GM21576 (cell line): ENCODE data around the gene RNF125.

Experiments
- ATAC-seq: cut with Tn5 transposase; IDR thresholded peaks from one replicate; pipeline ENCODE4 v1.9.1; 2021; ENCODE audit warnings: mild to moderate bottlenecking, moderate library complexity; ENCODE audit not compliant: unreplicated experiment

RNF125 gene

DNA sequence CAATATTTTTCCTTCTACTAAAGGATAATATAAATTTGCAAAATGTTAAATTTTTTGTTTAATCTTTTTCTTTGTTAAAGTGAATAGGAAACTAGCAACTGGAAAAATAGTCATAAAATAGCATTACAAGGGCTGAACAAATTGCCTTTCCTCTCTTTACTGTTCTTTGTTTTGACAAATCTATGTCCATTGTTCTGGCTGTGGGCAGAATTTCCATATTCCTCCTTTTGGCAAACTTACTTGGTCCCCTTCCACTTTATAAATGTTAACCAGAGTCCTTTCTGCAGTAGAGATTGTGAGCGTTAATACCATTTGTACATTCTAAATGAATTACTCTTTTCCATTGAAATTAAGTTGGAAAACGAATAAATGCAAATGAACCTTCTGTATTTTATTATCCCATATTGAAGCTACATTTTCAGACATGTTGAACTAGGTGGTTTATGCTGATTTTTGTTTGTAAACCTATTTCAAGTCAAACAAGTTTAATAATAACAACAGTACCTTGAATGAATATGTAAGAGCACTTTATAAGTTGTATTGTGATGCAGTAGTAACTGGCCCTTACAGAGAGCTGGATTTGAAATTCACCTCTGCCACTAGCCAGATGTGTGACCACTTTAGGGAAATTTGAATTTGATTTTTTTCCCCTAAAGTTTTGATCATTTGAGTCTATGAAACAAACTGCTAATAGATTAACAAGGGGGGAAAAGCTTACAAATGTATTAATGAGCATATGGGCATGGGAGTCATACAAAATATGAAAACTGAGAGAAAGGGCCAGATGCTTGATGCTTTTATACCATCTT lies 3.3 kb downstream of the RNF125 start:
- ATAC-seq: no peak

DNA sequence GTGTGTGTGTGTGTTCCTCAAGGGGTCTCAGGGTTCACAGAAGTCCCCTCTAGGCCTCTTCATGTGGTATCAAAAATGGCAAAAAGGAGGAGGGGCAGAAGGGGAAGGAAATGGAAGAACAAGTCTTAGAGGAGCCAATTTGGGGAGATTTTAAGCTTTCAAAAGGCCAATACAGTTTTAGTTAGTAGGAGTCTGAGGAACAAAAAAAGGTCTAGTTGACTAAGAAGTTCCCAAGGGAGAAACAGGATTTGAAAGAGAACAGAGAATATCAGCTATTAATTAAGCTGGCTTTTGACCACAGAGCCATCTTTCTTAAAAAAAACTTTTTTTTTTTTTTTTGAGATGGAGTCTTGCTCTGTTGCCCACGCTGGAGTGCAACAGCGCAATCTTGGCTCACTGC lies 7.1 kb downstream of the RNF125 start:
- ATAC-seq: no peak

DNA sequence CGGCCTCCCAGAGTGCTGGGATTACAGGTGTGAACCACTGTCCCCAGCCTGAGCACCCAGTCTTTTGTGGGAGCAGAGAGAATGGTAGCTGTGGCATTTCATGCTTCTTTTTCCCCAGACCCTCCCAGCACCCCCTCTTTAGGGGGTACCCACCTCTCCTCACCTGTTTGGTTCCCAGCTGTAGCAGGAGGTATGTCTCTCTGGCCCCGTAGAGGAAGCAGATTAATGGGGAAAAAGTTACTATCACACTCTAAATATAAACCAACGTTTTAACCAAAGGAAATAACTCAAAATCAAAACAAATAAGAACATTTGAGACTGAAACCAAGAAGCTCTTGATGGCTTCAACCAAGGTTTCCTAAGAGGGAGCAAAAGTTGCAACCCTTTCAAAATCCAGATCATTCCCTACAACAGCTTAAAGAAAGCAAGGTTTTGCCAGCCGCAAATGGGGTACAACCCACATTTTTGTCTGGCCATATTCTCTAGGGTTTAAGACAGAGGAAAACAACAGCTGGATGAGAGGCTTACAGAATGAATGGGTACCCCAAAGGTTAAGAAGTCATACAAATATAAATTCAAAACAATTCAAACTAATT lies 8.0 kb downstream of the RNF125 start:
- ATAC-seq: no peak

DNA sequence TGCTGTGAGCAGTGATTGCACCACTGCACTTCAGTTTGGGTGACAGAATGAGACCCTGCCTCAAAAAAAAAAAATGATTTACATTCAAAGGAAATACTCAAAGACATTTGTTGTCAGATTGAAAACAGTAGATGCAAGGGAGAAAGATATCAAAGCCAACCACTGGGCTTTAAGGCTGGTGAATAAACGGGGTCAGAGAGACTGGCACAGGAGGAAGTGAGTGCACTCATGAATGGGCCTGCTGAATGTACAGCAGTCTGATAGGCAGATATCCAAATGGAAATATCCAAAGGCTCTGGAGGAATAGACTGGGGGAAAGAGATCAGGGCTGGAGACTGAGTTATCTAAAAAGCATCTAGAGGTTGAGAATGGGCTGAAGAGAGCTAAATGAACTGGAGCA lies 10.9 kb downstream of the RNF125 start:
- ATAC-seq: no peak

DNA sequence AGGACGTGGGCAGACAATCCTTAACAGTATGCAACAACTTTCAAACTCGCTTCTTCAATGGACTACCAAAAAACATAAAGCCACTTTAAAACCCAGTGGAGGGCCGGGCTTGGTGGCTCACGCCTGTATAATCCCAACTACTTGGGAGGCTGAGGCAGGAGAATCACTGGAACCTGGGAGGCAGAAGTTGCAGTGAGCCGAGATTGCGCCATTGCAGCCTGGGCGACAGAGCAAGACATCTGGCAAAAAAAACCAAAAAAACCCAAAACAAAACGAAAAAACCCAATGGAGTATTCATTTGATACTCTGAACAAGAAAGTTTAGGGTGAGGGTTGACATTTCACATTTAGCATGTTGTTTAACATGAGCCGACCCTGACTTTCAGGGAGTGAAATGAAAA lies 14.0 kb downstream of the RNF125 start:
- no peak for ATAC-seq

DNA sequence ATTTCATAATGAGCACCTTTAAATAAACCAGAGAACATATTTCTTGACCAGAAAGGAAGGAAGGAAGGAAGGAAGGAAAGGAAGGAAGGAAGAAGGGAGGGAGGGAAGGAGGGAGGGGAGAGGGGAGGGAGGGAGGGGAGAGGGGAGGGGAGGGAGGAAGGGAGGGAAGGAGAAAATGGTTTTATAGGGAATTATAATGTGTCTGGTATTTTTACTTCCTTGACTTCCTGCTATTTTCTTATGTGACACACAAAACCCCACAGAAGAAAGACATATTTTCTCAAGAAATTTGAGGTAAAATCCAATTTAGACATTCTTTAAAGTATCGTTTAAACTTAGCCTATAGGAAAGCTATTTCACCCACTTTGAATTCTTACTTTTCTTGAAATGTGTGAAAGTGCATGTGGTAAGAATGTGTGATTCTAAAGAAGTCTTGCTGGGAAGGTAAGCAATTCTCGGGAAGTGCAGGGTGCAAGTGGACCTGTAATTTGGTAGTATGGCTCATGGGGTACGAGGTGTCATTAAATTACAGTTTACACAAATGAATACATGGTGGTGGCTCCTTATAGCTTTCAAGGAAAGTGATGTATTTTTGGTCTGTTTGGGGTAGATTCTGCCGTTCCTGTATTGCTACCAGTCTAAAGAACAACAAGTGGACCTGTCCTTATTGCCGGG lies 18.0 kb downstream of the RNF125 start:
- no peak for ATAC-seq

DNA sequence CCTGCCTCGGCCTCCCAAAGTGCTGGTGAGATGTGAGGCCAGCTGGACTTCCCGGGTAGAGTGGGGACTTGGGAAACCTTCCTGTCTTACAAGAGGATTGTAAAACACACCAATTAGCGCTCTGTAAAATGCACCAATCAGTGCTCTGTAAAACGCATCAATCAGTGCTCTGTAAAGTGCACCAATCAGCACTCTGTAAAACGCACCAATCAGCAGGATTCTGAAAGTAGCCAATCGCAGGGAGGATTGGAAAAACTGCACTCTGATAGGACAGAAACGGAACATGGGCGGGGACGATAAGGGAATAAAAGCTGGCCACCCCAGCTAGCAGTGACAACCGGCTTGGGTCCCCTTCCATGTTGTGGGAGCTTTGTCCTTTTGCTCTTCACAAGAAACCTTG lies 19.0 kb downstream of the RNF125 start:
- ATAC-seq: no peak

DNA sequence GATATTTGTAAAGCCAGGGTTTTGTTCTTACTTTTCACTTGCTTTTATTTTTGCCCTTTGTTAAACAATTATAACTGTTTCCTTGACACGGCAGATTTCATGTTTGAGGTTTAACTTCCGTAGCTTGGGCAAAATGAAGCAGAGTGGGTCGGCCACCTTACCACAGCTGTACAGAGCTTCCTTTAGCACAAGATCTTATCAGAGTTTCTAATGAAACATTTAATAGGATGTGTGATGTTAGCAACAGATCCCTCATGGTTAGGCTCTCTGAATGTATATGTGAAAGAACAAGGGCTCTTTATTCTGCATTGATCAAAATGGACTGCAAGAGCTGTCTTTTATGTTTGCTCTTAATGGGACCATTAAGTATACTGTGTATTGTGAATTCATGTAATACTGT lies 22.3 kb downstream of the RNF125 start:
- peak; percentile 60 for ATAC-seq

DNA sequence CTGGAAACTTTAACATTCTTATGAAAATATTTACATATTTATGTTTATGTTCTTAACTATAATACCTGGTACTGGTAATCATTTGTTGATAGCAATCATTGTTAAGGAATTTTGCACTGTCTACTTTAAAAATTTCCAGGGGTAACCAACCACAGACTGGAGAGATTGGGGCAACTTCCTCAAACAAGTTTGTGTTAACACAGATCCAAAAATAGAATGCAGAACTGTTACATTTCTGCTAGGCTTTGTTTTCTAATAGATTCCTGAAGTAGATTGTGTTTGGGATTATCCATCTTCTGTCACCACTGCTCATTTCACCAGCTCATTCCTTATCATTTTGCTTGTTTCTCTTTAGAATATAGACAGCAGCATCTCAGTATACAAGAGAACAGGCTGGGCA lies 23.7 kb downstream of the RNF125 start:
- ATAC-seq: no peak

DNA sequence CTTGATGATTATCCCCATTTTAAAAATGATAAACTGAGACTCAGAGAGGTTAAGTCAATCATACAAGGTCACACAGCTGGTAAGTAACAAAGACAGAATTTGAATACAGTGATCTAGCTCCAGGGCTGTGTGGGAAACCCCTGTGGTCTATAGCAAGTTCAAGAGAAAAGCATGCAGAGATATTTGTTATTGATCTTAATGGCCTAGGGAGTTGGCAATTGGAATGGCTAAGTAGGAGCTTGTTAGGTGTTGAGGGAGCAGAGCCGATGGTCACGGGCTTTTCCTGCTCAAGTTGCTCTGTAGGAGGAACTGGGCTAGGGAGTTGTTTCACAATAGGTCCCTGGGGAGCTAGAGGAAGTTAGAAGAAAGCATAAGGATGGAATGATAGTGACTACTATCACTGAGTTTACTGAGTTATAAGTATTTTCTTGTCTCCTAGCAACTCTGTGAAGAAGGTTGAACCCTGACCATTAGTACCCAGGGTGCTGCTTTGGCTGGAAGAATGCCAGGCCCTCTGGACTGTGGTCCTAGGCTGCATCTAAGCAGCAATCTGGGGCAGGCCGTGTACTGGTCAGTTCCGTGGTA lies 30.0 kb downstream of the RNF125 start:
- ATAC-seq: peak; percentile 56

DNA sequence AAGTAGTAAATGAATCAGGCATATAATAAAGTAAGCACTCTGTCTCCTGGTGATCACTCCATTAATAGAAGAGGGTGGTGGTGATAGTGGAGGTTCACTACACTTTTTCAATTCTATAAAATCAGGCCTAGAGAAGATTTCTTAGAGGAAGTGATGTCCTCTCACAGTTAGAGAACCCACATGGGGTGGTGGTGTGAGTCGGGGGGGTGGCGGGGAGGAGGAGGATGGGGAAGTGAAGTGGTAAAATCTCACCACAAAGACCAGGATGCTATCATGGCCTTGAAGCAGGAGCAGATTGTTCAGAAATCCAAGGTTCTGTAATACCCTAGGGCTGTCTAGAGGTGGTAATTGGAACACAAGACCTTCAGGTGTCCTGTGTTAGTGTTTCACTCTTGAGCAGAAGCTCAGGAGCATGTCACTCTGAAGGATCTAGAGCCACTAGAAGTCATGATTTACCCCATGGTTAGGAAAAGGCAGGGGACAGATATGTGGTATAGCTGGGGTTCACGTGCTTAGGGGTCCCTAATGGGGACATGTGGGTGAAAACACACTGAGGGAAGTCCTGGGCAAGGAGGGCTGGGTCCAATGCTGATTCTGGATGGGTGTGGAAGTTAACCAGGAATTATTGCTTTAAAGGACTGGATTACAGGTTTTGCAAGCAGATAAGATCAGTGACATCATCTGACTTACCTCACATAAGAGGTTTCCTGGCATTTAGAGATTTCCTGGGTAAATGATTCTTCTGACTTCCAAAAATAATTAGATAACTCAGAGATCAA lies 31.0 kb downstream of the RNF125 start:
- peak; percentile 46 for ATAC-seq

DNA sequence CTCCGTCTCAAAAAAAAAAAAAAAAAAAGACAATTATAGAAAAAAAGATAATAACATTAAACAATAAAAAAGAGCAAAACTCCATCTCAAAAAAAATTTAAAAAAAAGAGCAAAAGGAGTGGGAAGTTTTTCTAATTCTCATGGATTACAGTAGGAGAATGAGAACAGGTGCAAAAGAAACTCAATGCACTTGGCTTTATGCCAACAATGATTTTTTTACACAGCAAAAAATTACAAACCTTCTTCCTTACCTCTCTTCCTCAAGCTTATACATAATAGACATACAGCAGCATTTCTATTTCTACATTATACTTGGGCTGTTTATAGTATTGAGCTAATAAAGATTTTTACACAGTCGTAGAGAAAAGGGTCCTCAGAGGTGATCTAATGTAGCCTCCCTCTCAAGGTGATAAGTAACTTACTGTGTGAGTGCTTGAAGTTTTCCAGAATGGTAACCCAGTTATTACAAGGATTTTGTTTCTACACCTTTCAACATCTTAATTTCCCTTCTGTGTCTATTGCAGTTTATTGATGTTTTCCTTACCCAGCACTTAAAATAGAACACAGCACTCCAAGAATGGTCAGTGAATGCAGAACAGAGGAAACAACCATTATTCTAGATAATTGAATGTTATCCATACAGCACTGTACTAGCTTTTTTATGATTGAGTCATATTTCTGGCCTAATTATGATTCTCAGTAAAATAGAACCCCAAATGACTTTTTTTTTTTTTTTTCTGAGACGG lies 38.2 kb downstream of the RNF125 start:
- no peak for ATAC-seq

DNA sequence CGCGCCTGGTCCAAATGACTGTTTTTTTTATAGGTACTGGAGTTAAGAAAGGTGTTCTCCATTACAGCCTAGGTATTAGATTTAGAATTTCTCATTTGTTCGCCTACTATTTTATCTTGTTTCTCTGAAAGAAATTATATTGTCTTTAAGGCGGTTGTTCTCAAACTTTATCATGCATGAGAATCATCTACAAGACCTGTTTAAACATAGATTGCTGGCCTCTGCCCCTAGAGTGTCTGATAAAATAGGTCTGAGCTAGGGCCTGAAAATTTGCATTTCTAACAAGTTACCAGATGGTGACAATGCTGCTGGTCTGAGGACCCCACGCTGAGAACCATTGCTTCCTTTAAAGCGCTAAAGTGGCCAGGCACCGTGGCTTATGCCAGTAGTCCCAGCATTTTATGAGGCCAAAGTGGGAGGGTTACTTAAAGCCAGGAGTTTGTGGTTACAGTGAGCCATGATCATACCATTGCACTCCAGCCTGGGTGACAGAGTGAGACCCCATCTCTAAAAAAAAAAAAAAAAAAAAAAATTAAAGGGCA lies 39.1 kb downstream of the RNF125 start:
- ATAC-seq: no peak

DNA sequence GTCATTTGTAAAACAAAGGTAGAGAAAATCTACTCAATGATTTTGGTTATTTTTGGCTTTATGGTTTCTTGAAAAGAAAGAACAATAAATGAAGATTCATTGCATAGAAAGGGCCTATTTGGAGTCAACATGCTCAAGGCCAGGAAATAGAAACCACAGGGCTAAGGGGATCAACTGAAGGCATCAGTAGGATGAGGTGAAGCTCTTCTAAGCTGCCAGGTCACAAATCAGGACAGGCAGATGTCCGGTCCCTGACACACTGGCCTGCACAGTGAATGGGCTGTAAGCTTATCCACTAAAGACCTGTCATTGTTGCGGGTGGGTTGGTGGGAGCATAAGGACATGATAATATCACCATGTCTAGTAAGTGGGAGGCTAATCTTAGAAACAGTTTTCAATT lies 41.4 kb downstream of the RNF125 start:
- ATAC-seq: no peak

DNA sequence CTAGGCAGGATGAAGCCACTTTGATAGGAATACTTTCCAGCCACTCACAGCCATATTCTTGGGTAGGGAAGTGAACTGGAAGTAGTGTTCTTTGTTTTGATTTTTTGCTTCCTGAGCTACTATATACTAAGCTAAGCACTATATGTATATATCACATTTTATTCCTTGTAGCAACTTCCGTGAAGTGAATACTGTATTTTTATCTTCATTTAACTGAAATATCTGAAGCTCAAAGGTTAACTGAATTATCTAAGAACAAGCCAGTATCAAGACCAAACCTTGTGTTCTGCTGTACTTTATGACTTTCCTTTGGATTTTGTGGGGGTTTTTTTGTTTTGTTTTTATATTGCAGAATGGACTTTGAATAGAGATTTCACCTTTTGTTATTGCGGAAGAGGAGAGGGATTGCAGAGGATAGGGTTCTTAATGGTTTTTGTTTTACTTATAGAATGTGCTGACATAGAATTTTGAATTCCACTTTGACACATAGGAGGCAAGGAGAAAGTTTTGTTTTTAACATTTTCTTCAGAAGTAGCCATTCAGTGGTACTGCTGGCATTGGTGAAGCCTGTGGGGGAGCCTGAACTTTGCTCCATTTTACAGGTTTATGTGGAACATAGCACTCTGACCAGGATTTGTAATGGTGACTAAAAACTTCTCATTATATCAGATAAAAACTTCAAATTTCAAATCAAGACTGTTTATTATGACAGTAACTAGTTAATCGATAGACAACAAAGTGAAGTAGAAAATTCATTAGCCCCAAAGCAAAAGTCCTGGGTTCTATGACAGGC lies 48.9 kb downstream of the RNF125 start:
- no peak for ATAC-seq

DNA sequence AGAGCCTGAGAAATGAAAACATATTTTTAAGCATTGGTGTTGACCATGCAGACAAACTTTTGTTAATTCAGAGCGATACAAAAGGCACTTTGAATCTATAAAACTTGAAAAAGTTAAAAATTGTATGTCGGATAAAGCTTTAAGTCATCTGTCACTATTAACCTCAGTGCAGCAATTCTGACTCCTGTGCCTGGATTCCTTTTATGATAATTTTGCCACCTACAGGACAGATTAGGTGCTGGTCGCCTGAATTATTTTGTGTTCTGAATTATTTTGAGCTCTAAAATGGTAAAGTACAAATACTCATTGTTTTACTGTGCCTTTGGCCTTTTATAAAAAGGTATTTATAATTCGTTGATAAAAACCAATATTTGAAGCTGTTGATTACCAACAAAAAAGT lies 53.7 kb downstream of the RNF125 start:
- no peak for ATAC-seq

DNA sequence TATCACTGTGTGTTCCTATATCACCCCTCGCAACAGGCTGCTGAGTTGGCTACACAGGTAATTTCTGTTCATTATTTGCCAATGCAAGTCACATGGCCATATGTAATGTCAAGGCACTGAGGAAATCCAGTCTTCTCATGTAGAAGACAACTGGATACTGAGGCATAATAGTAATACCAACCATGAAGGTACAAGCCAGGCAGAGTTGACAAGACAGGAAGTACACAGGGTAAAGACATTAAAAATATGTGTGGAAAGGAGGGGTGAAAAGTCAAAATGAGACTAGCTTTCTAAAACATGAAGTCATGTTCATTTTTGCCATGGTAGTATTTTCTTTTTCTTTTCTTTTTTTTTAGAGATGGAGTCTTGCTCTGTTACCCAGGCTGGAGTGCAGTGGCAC lies 55.6 kb downstream of the RNF125 start:
- no peak for ATAC-seq

DNA sequence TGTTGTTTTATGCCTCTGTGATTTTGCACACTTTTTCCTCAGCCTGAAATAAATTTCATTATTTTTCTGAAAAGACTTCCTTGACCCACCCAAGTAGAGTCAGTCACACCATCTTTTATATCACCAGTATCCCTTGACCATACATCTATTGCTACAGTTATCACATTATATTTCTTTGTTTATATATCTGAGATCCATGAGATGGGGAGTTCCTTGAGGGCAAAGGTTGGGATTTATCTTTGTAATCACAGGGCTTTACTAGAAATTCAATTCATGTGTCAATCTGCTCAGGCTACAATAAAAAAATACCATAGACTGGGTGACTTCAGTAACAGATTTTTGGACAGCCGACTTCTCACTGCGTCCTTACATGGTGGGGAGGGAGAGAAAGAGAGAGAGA lies 60.2 kb downstream of the RNF125 start:
- ATAC-seq: no peak

DNA sequence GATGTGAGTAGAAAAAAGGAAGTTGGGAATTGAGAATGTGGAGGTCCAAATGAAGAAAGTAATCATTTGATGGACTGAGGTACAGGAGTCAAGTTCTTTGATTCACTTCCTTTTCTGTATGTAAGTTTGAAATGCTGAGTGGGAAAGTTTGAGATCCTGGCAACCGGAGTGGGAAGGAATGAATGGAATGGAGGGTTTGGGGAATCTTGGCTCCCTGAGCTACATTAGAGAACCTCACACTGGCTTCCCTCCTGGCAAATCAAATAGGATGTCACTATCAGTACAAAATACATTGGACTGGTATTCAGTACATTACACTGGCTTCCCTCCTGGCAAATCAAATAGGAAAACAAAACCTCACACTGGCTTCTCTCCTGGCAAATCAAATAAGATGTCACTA lies 63.3 kb downstream of the RNF125 start:
- ATAC-seq: no peak
